Measurements from ENCODE around the gene TPK1. TPM values are rescaled to one million over a fixed set of nuclear protein-coding genes. Genes with fewer than 3 reads are reported as not detected.

Gene TPK1
- total RNA-seq, 1 experiment from 2014 or later: 3.1 TPM

GRCh38 chr7:144489504-144489903, 346.3 kb downstream of the TPK1 start:
- Histone ChIP-seq H3K27me3 (ENCODE audit: insufficient read depth, low read length) (no peaks in the 10 kb centered on the region), H2BK15ac (ENCODE audit: low read depth, low read length) (no peak overlapping the region), H2AFZ (ENCODE audit: low read length) (no peak overlapping the region), H3K4ac (ENCODE audit: low read depth, low read length) (no peak overlapping the region), H3K79me2 (ENCODE audit: insufficient read depth, low read length) (no peaks in the 10 kb centered on the region), H4K91ac (ENCODE audit: insufficient read length, low read depth, low read length) (no peak overlapping the region), H2AK5ac (ENCODE audit: insufficient read length, low read length) (no peak overlapping the region), H4K8ac (replicated peaks; ENCODE audit: insufficient read length, low read depth, low read length) (no peak overlapping the region), H3K27ac (ENCODE audit: insufficient read length, low read depth, low read length) (no peak overlapping the region), H3K23ac (ENCODE audit: insufficient read length, low read depth, low read length) (no peak overlapping the region), H2BK5ac (ENCODE audit: insufficient read length, low read length) (no peak overlapping the region), H3K9ac (ENCODE audit: extremely low read depth, insufficient read length, low read length) (no peak overlapping the region), H3K4me2 (ENCODE audit: insufficient read depth, insufficient read length, low read length) (no peak overlapping the region), H3K79me1 (ENCODE audit: insufficient read depth, low read depth, low read length, poor library complexity, severe bottlenecking) (no peaks in the 10 kb centered on the region), H3K18ac (ENCODE audit: insufficient read length, low read depth, low read length) (no peak overlapping the region), H3K56ac (ENCODE audit: insufficient read length, low read depth, low read length) (no peak overlapping the region), H3K9me3 (ENCODE audit: control insufficient read depth, low read depth, low read length) (no peaks in the 10 kb centered on the region), H3T11ph (ENCODE audit: low read length) (no peak overlapping the region), H3K14ac (ENCODE audit: insufficient read depth, low read length) (no peak overlapping the region), H4K20me1 (ENCODE audit: control insufficient read depth, insufficient read depth, insufficient read length) (no peaks in the 10 kb centered on the region), H2BK12ac (ENCODE audit: insufficient read length, low read depth, low read length) (no peak overlapping the region), H2BK20ac (ENCODE audit: low read depth, low read length, poor library complexity, severe bottlenecking) (no peak overlapping the region), H4K5ac (ENCODE audit: insufficient read length, low read depth, low read length) (no peak overlapping the region), H3K23me2 (ENCODE audit: insufficient read length, low read depth, low read length, poor library complexity, severe bottlenecking) (no peaks in the 10 kb centered on the region), H3K4me1 (ENCODE audit: insufficient read depth, low read length) (0 out of 2 replicates have a peak, but pooled peaks cover 3% of the 10 kb centered on the region), H2BK120ac (ENCODE audit: low read depth, low read length, poor library complexity, severe bottlenecking) (no peak overlapping the region)
- no peak overlapping the region for H3K4me3 Mint-ChIP-seq
- no peak for DNase-seq
- peaks cover 0 to under 1% (median 0%) of the 10 kb centered on the region in 3 experiments; a peak in 1 of 7 replicates for H3K36me3 Mint-ChIP-seq (ENCODE audit: insufficient read depth in 1 of 3, low read depth in 3 of 3)
- H3K27me3 Mint-ChIP-seq (ENCODE audit: low read depth): no peaks in the 10 kb centered on the region
- H3K4me1 Mint-ChIP-seq: peaks cover 33 to 41% of the 10 kb centered on the region in 2 experiments
- peaks cover 0 to 5% of the 10 kb centered on the region in 2 experiments; a peak in 2 of 5 replicates for H3K9me3 Mint-ChIP-seq
- no peak for TF ChIP-seq CTCF (conservative IDR thresholded peaks at IDR 0.05)
- WGBS (ENCODE audit: extremely low coverage, insufficient read length, low lambda C conversion rate): 100% methylated on average over 1 of the region's 4 CpGs
- H3K27ac Mint-ChIP-seq: peak overlapping the region in 2 of 3 experiments; percentile 1 to 22; a peak in 2 of 7 replicates

Data from H9 (cell line).